Measurements from ENCODE around the gene TBR1. TPM values are rescaled to one million over a fixed set of nuclear protein-coding genes. Genes with fewer than 3 reads are reported as not detected.

The TBR1 gene
- total and polyA plus RNA-seq, 2 donors (not counting 3 experiments of a cell fraction or from before 2014, with no cell fraction given): 0.11 to 0.14 TPM

DNA sequence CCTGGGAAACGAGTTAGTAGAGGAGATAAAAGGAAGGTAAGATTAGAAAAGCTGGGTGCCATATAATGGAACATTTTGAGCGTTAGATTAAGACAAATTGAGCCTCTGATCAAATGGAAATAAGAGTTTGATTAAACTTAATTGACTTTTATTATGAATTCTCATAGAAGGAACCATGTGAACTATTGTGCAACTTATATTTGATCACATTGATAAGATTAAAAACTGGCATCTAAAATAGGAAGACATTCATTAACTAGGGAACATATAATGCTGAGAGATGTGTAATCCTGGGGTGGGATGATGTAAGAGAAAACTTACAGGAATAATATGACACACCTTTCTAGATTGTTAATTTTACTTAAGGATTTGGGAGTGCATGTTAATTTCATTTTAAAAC lies 22.5 kb downstream of the TBR1 start:
- no peaks in the 10 kb centered on the region for H3K36me3 ChIP-seq (ENCODE audit: control insufficient read depth in 2 of 2, extremely low read depth in 1 of 2, insufficient read depth in 2 of 2, low read length in 2 of 2)
- H2AFZ ChIP-seq (ENCODE audit: low read depth, low read length): no peak overlapping the region
- intact Hi-C loops (cut with micrococcal nuclease): no loop called here
- peaks cover 19 to 55% of the 10 kb centered on the region in 2 experiments for H3K27me3 ChIP-seq (ENCODE audit: control insufficient read depth in 2 of 2, insufficient read depth in 2 of 2, low read length in 2 of 2)
- H3K27ac ChIP-seq (ENCODE audit: insufficient read depth, low read depth, low read length): no peak overlapping the region
- no TSS peak for BruUV-seq (replicated peaks)
- ChIA-PET CTCF (no interaction called here), POLR2A (no interaction called here)
- DNase-seq (ENCODE audit: low read depth, low spot score) (no peak), FAIRE-seq (no peak)
- TF ChIP-seq FOS (IDR thresholded peaks at IDR 0.05; ENCODE audit: borderline replicate concordance, insufficient read depth, low read length) (no peak), POLR2A (IDR thresholded peaks at IDR 0.05; ENCODE audit: low read depth, low read length) (no peak), JUN (IDR thresholded peaks at IDR 0.05; ENCODE audit: borderline replicate concordance, insufficient read depth, insufficient read length, low read depth) (no peak), POLR2AphosphoS5 (IDR thresholded peaks at IDR 0.05; ENCODE audit: insufficient read depth, low read depth, low read length) (no peak), EZH2 (IDR thresholded peaks at IDR 0.05; ENCODE audit: borderline replicate concordance, low read depth, low read length, severe bottlenecking) (no peak), MAX (IDR thresholded peaks at IDR 0.05; ENCODE audit: insufficient read depth, insufficient read length) (no peak), GATA2 (IDR thresholded peaks at IDR 0.05; ENCODE audit: insufficient read depth, insufficient read length, low read depth, low read length) (no peak), MYC (IDR thresholded peaks at IDR 0.05; ENCODE audit: low read depth, low read length) (no peak)
- TF ChIP-seq, protein P1, sequence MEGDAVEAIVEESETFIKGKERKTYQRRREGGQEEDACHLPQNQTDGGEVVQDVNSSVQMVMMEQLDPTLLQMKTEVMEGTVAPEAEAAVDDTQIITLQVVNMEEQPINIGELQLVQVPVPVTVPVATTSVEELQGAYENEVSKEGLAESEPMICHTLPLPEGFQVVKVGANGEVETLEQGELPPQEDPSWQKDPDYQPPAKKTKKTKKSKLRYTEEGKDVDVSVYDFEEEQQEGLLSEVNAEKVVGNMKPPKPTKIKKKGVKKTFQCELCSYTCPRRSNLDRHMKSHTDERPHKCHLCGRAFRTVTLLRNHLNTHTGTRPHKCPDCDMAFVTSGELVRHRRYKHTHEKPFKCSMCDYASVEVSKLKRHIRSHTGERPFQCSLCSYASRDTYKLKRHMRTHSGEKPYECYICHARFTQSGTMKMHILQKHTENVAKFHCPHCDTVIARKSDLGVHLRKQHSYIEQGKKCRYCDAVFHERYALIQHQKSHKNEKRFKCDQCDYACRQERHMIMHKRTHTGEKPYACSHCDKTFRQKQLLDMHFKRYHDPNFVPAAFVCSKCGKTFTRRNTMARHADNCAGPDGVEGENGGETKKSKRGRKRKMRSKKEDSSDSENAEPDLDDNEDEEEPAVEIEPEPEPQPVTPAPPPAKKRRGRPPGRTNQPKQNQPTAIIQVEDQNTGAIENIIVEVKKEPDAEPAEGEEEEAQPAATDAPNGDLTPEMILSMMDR (IDR thresholded peaks at IDR 0.05; ENCODE audit: extremely low read depth in 1 of 2, insufficient read depth in 1 of 2, low read depth in 1 of 2, low read length in 2 of 2): no peak
- dilution Hi-C loops (cut with MboI; ENCODE audit: extremely low pct_ligation_motif_present, low sequenced_read_pairs): no loop called here
- H3K9ac ChIP-seq (replicated peaks; ENCODE audit: extremely low read depth, insufficient read depth, low read length): no peak overlapping the region
- H4K20me1 ChIP-seq (replicated peaks; ENCODE audit: control insufficient read depth, extremely low read depth, insufficient read depth, low read length): no peaks in the 10 kb centered on the region
- H3K9me1 ChIP-seq (replicated peaks; ENCODE audit: control insufficient read depth, extremely low read depth, insufficient read depth, low read length): no peaks in the 10 kb centered on the region
- no peaks in the 10 kb centered on the region for H3K79me2 ChIP-seq (ENCODE audit: control insufficient read depth, insufficient read depth, low read length)
- no peak overlapping the region for H3K4me2 ChIP-seq (ENCODE audit: insufficient read depth, low read length)
- no peaks in the 10 kb centered on the region for H3K4me1 ChIP-seq (ENCODE audit: control insufficient read depth, extremely low read depth, insufficient read depth, low read length)
- H3K9me3 ChIP-seq (replicated peaks; ENCODE audit: control insufficient read depth, insufficient read depth, low read length): no peaks in the 10 kb centered on the region
- no peak overlapping the region for H3K4me3 ChIP-seq (replicated peaks in 1 of 3; ENCODE audit: insufficient read depth in 1 of 3, low read depth in 1 of 3, low read length in 3 of 3)

Data from endothelial cell of umbilical vein (primary cell).